ENCODE results near the gene HEPACAM2. TPM values are rescaled to one million over a fixed set of nuclear protein-coding genes. Genes with fewer than 3 reads are reported as not detected.

The HEPACAM2 gene
- total RNA-seq, 1 donor from 2014 or later, result not detected

DNA sequence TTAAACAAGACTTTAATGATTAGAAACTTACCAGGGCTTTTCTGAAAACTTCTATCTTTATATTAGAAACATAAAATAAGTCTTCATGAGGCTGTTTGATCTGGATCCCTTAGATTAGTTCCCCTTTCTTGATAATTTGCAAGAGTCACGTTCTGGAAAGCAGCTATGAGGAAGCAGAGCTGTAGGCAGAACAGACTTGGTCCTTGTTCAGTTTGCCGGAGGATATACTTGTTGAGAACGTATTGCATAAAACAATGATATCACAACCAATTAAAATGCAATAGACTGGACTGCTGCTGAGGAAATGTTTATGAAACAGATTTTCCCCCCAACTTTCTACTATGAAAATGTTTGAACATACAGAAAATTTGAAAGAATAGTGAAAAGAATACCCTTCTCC, 80.9 kb downstream of the HEPACAM2 start:
- peaks cover 42% of the 10 kb centered on the region for H3K27me3 Mint-ChIP-seq (ENCODE audit: low read depth)
- no peaks in the 10 kb centered on the region for H3K36me3 Mint-ChIP-seq (ENCODE audit: low read depth)
- H3K9me3 Mint-ChIP-seq, result no peaks in the 10 kb centered on the region
- DNase-seq (ENCODE audit: low read depth, low spot score), result no peak
- H3K4me3 Mint-ChIP-seq, result no peak overlapping the region
- no peak overlapping the region for H3K27ac Mint-ChIP-seq (ENCODE audit: unreplicated experiment)
- no peak for TF ChIP-seq CTCF (conservative IDR thresholded peaks at IDR 0.05)
- H3K4me1 Mint-ChIP-seq, result no peaks in the 10 kb centered on the region

- no peaks in the 10 kb centered on the region for H3K4me1 Mint-ChIP-seq
Measured at GRCh38 chr7:93142127-93142526, 84.1 kb downstream of the HEPACAM2 start.

DNA sequence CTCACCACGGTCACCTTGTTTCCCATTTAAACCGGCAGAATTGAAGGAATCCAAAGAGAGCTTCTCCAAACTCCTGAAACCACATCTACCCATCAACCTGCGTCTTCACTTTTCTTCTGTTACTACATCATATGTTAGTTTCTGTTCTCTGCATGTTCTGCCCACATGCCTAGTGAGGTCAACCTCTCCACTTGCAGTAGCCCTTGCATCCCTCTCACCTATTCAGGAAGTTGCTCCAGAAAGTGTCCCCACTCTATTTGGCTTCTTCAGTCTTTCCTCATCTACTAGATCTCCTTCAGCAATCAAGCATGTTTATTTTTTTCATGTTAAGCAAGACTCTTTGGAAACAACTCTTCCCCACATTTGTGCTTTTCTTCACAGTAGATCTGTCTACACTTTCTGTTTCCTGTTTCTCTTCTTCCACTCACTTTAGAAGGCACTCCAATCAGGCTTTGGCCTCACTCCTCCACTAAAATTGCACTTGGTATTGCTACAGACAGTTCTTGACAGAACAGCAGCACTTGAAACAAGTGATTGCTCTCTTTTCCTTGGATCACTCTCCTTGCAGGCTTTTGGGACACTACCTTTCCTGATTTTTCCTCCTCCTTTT, 85.6 kb downstream of the HEPACAM2 start:
- no peak for TF ChIP-seq CTCF (conservative IDR thresholded peaks at IDR 0.05)
- Mint-ChIP-seq H3K4me1 (no peaks in the 10 kb centered on the region), H3K27me3 (ENCODE audit: low read depth) (peaks cover 16% of the 10 kb centered on the region), H3K4me3 (no peak overlapping the region), H3K9me3 (no peaks in the 10 kb centered on the region), H3K36me3 (ENCODE audit: low read depth) (no peaks in the 10 kb centered on the region), H3K27ac (ENCODE audit: unreplicated experiment) (no peak overlapping the region)
- no peak for DNase-seq (ENCODE audit: low read depth, low spot score)

More at GRCh38 chr7:93142127-93142526, 84.1 kb downstream of the HEPACAM2 start:
- Mint-ChIP-seq H3K4me3 (no peak overlapping the region), H3K9me3 (no peaks in the 10 kb centered on the region), H3K36me3 (ENCODE audit: low read depth) (no peaks in the 10 kb centered on the region), H3K27ac (ENCODE audit: unreplicated experiment) (no peak overlapping the region), H3K27me3 (ENCODE audit: low read depth) (peaks cover 24% of the 10 kb centered on the region)
- no peak for DNase-seq (ENCODE audit: low read depth, low spot score)
- TF ChIP-seq CTCF (conservative IDR thresholded peaks at IDR 0.05), result no peak

DNA sequence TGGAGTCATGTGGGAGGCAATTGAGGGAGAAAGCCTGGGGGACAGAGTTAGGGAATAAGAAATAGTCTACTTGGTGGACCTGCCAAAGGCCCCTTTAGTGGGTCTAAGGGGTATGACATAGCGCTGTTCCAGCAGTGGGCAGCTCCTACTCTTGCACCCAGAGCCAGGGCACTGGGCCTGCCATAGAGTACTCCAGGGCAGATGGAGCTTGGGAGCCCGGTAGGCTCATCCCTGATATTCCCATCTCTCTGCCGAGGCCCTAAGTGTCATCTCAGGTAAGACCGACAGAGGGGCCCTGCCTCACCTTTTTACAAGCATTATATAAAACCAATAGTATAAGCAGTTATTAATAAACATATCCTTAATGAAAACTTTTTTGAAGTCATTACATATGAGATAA, 87.7 kb downstream of the HEPACAM2 start:
- H3K4me1 Mint-ChIP-seq, result no peaks in the 10 kb centered on the region
- no peak for TF ChIP-seq CTCF (conservative IDR thresholded peaks at IDR 0.05)
- no peaks in the 10 kb centered on the region for H3K36me3 Mint-ChIP-seq (ENCODE audit: low read depth)
- no peak for DNase-seq (ENCODE audit: low read depth, low spot score)
- H3K4me3 Mint-ChIP-seq, result no peak overlapping the region
- no peaks in the 10 kb centered on the region for H3K9me3 Mint-ChIP-seq
- H3K27me3 Mint-ChIP-seq (ENCODE audit: low read depth), result peaks cover 32% of the 10 kb centered on the region
- H3K27ac Mint-ChIP-seq (ENCODE audit: unreplicated experiment), result no peak overlapping the region

Other genes with a start within 250 kb of the HEPACAM2 start
- 0.21 and 0.30 TPM in 2 replicates for gene SAMD9, start 108.5 kb downstream of the HEPACAM2 start, total RNA-seq
- gene SAMD9L, start 78.1 kb downstream of the HEPACAM2 start, total RNA-seq, result not detected in 2 replicates
- 16.0 and 18.3 TPM in 2 replicates for gene VPS50, start 5.9 kb upstream of the HEPACAM2 start, total RNA-seq

Data from neural crest cell (in vitro differentiated cells).